NCI-H1694 treated with DMSO at 0.1 percent for 48 hours (cell line): ENCODE measurements around the gene FAM53A.
A peak's percentile ranks its signal among the peaks of the same experiment; 100 is the strongest.
"Not testable (repeated sequence)": the region's sequence is repeated elsewhere in the genome, so short reads cannot be mapped to it uniquely, and the experiment has no call there.

Source experiments
- DNase-seq: peaks from one replicate; lab custom pipeline; 2025; lab: John Stamatoyannopoulos, UW

The FAM53A gene

DNA sequence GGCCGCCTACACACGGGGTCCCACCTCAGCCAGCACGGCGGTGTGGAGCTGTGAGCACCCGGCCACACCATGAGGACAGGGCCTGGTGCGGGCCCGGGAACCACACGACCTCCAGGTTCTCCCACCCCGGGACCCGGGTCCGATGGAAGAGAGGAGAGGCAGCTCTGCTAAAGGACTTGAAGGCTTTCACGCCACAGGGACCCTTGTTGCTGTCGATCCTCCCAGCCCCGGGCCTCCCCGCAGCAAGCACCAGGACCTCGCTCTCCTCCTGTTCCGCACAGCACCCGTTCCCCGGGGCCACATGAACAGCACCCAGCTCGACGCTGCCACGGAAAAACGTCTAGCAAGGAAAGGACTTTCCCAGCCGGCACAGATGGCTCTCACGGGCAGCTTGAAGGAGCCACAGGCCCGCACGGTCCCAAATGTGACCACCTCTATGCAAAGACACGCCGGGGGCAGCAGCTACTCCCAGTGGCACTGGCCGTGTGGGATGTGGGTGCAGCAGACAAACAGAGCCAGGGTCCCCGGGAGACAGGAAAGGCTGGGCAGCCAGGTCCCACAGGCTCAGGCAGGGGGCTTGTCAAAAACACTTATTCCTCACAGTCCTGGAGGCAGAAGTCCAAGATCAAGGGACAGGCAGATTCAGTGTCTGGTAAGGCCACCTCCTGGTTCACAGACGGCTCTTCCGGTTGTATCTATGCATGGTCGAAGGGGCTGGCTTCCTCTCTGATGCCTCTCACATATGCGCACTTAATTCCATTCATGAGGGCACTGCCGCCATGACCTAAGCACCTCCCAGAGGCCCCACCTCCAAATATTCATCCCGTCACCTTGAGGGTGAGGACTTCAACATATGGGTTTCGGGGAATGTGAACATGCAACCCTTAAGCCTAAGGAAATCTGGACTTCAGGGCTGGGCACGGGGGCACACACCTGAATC lies 24.7 kb downstream of the FAM53A start:
- no peak for DNase-seq

GRCh38 chr4:1658581-1658980 lies 25.5 kb downstream of the FAM53A start:
- DNase-seq: no peak

GRCh38 chr4:1658146-1658545 lies 26.0 kb downstream of the FAM53A start:
- DNase-seq: no peak

- no peak for DNase-seq
These were observed 27.1 kb downstream of the FAM53A start for GRCh38 chr4:1656986-1657385.

DNA sequence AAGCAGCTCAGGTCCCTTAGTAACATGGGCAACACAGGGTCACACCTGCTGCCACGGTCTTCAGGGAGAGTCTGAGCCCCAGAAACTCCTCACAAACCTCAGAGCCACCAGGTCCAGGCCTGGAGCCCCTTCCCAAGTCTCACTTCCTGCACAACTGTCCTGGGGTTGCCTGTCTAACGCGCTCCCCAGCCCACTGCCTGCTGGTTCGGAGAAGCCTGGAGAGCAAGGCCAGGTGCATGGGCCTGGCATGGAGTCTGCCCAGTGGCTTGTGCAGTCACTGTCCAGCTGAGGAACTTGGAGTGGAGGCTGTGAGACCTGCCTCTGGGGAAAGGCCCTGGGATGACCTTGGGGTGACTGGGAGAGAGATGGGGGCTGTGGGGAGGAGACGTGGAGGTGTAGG lies 28.0 kb downstream of the FAM53A start:
- no peak for DNase-seq

DNA sequence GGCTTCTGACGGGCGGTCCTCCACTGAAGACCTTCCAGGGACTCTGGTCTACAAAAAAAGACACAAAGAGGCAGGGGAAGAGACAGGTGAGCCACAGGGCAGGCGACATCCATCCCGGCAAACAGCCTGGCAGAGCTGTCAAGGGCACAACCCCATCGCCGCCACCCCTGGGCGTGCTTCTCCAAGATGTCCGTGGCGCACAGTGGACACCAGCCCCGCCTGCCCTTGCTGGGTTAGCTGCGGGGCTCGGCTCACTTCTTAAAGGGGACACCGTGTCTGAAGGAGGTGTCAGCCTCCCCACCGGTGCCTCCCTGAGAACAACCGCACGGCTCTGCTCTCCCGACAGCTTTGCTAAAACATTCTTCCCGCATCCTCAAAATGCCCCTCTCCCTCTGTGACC lies 28.4 kb downstream of the FAM53A start:
- DNase-seq: no peak

GRCh38 chr4:1655081-1655480 lies 29.0 kb downstream of the FAM53A start:
- no peak for DNase-seq

- no peak for DNase-seq
These were observed 29.7 kb downstream of the FAM53A start for GRCh38 chr4:1654216-1654955.

DNA sequence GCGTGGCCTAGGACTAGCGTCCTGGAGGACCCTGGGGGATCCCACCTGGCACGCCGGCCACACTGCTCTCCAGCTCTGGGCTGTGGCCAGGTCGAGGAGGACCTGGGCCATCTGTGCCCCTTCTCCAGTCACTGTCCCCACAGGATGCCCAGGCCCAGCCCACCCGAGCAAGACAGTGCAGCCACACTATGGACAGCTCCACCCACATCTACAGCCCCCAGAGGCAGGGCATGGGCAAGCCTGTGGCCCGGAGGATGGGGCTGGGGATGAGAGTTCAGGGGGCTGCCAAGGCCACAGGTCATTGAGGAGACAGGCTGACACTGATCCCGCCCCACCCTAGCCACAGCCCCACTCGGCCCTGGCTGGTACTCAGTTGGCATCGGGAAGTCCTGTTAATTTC lies 30.3 kb downstream of the FAM53A start:
- no peak for DNase-seq

DNA sequence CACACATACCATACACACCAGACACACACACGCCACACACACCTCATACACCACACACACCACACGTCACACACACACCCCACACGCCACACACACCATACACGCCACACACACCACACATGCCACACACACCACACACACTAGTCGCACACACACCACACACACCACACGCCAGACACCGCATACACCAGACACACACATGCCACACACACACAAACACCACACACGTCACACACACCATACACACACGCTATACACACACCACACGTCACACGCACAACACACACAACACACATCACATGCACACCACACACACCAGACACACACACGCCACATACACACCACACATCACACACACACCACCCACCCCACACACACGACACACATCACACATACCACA lies 32.0 kb downstream of the FAM53A start:
- no peak for DNase-seq

DNA sequence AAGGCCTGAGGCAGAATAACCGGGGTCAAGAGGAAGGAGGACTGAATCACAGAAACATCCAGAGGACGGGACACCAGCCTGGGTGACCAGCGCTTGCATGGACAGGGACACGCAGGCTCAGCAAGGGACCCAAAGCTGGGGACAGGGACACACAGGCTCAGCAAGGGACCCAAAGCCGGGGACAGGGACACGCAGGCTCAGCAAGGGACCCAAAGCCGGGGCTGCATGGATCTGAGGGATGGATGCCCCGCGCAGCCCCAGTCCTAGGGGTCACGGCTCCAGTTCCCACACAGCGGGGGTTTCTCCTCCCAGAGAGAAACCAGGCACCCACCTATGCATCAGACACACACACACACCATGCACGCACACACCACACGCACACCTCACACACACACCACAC lies 32.5 kb downstream of the FAM53A start:
- DNase-seq: no peak

DNA sequence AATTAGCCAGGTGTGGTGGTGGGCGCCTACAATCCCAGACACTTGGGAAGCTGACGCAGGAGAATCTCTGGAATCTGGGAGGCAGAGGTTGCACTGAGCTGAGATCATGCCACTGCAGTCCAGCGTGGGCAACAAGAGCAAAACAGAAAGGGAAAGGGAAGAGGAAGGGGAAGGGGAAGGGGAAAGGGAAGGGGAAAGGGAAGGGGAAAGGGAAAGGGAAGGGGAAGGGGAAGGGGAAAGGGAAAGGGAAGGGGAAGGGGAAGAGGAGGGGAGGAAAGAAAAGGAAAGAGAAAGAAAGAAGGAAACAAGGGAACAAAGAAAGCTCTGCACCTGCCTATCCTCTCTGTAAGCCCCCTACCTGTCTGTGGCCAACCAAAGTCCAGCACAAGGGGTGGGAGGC lies 35.2 kb downstream of the FAM53A start:
- no peak for DNase-seq

- DNase-seq: no peak
These were observed 36.7 kb downstream of the FAM53A start for GRCh38 chr4:1647432-1647831.

DNA sequence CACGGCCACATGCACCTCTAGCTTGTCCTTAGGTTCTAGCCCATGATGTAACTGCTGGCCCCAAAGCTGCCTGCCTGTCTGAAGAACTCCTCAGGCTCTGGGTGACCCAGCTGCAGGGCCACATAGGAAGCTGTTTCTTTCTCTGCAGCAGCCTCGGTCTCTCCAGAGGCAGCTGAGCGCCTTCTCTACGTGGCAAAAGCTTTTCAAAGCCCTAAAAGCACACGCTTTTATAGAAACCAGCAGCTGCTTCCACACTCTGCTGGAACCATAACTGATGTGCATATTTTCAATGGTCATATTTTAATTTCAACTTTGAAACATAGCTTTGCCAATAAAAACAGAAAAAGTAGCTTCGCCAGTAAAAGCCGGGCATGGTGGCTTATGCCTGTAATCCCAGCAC lies 37.4 kb downstream of the FAM53A start:
- DNase-seq: no peak

GRCh38 chr4:1644891-1645657 lies 39.0 kb downstream of the FAM53A start:
- peak; percentile 36 for DNase-seq

GRCh38 chr4:1643971-1644735 lies 40.0 kb downstream of the FAM53A start:
- DNase-seq: no peak

DNA sequence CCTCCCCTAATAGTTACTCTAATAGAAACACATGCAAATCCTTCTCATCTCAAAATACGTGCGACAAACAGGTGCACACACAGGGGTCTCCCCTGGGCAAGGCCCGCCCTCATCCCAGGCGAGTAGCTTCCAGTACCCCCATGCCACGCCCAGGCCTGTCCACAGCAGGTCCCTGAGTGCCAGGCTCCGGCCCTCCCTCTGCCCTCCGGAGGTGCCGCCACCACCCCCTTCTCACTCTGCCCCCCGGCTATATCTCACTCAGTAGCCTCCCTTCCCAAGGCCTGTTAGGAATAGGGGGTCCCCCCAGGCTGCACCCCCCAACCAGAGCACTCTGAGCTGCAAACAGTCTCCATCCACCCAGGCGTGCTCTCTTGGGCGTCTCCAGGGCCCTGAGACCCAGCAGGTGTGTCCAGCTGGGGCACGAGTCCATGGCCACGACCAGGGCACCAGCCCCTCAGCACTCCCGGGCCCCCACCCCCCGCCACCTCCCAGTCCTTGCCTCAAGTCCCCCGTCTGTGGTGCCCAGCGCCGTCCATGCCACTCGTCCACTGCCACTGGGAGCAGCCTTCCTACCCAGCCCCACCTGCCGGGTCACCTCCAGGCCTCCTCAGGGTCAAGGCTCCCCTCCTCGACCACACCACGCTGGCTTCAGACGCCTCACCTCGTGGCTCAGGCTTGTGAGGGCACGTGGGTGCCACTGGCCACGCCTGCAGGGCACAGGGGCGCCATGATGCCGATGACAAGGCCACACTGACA lies 41.7 kb downstream of the FAM53A start:
- DNase-seq: no peak

GRCh38 chr4:1641671-1642070 lies 42.4 kb downstream of the FAM53A start:
- DNase-seq: no peak

- not testable (repeated sequence) for DNase-seq
These were observed 43.2 kb downstream of the FAM53A start for GRCh38 chr4:1640716-1641503.

- DNase-seq: no peak
These were observed 43.9 kb downstream of the FAM53A start for GRCh38 chr4:1640190-1640589.
